Stomach smooth muscle (tissue), 2 donors: ENCODE data around the gene SSPN.

Experiments
- H3K27ac ChIP-seq: one replicate; pipeline ENCODE4 v1.7.0; 2013; ENCODE audit warnings: mild to moderate bottlenecking, low read length, inconsistent platforms
- H3K27me3 ChIP-seq, 2 donors: one replicate each; pipeline ENCODE4 v1.7.0; 2013; ENCODE audit warnings: low read length in 2 of 2; ENCODE audit not compliant: insufficient read depth in 2 of 2, control insufficient read depth in 1 of 2
- H3K36me3 ChIP-seq, 2 donors: one replicate each; pipeline ENCODE4 v1.7.0; 2013; ENCODE audit warnings: low read length in 2 of 2; ENCODE audit not compliant: control insufficient read depth in 2 of 2, insufficient read depth in 2 of 2
- H3K4me1 ChIP-seq: one replicate; pipeline ENCODE4 v1.7.0; 2013; ENCODE audit warnings: low read length; ENCODE audit not compliant: control insufficient read depth, insufficient read depth
- H3K4me3 ChIP-seq, 2 donors: one replicate each; pipeline ENCODE4 v1.7.0; 2013; ENCODE audit warnings: low read length in 2 of 2
- H3K9ac ChIP-seq, 2 donors: one replicate each; pipeline ENCODE4 v1.7.0; 2013; ENCODE audit warnings: low read length in 2 of 2, mild to moderate bottlenecking in 1 of 2
- H3K9me3 ChIP-seq, 2 donors: one replicate each; pipeline ENCODE4 v1.7.0; 2013; ENCODE audit warnings: low read length in 2 of 2; ENCODE audit not compliant: control insufficient read depth in 2 of 2
- donor health status: healthy.
- donor health status: Pancreatic carcinoma.

SSPN gene

DNA sequence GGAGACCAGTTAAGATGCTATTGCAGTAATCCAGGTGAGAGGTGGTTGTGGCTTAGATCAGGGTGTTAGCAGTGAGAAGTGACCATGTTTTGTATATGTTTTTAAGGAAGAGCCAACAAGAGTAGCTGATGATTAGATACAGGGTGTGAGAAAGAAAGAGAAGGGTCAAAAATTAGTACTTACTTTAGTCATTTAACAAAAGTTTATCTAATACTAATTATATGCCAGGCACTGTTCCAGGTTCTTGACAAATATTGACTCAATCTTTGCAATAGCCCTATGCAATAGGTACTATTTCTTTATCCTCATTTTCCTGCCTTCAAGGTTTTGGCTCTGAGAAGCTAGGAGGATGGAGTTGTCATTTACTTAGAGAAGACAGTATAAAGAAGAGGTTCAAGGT, 70.2 kb downstream of the SSPN start:
- H3K4me1 ChIP-seq, result no peaks in the 10 kb centered on the region
- H3K9me3 ChIP-seq, result no peaks in the 10 kb centered on the region
- no peaks in the 10 kb centered on the region for H3K36me3 ChIP-seq
- no peaks in the 10 kb centered on the region for H3K27me3 ChIP-seq
- H3K9ac ChIP-seq, result no peak overlapping the region
- H3K27ac ChIP-seq, result no peak overlapping the region
- no peak overlapping the region for H3K4me3 ChIP-seq

DNA sequence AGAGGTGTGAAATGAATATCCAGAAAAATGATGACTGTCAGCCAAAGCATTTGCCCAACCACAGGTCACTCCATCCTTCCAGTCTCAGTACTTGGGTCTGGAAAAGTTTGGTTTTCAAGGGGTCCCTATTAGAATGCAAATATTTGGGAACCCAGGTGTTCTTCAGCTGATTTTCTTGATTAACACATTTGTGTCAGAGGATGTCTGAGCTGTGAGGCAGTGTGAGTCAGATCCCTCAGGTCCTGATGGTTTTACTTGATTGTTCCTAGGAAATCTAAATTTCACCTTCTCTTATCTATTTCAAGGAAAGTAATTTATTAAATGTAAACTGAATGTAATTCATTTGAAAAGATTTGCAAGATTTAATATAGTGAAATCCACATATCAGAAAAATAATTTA, 71.5 kb downstream of the SSPN start:
- Histone ChIP-seq H3K27me3 (no peaks in the 10 kb centered on the region), H3K9ac (no peak overlapping the region), H3K4me3 (no peak overlapping the region), H3K4me1 (peaks cover 4% of the 10 kb centered on the region), H3K27ac (no peak overlapping the region), H3K36me3 (no peaks in the 10 kb centered on the region), H3K9me3 (no peaks in the 10 kb centered on the region)

DNA sequence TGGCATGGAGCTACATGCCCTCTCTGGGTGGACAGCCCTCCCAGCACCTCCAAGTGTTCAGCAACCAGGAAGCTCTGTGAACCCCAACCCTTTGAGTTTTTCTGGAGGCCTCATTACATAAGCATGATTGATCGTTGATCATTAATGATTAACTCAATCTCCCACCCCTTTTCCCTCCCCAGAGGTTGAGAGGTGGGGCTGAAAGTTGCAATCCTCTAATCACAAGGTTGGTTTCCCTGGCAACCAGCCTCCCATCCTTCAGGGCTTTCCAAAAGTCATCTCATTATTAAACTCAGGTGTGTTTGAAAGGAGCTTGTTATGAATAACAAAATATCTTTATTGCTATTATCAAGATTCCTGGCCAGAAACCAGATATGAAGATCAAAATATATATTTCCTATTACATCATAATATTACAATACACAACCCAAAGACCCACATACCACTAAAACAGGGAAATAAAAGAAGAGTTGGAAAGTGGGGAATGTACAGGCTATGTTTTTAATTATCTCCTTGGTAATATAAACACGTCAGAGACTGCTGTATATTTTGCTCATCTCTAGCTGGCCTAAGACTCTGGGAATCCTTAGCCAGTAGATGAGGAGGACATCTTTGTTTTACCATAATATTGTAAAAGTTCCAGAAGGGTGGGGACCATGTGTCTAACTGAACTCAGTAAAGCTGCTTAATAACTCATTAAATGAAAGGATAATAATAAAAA, 73.6 kb downstream of the SSPN start:
- Histone ChIP-seq H3K9me3 (no peaks in the 10 kb centered on the region), H3K4me3 (no peak overlapping the region), H3K27ac (no peak overlapping the region), H3K4me1 (peaks cover 16% of the 10 kb centered on the region), H3K27me3 (no peaks in the 10 kb centered on the region), H3K36me3 (no peaks in the 10 kb centered on the region), H3K9ac (no peak overlapping the region)

DNA sequence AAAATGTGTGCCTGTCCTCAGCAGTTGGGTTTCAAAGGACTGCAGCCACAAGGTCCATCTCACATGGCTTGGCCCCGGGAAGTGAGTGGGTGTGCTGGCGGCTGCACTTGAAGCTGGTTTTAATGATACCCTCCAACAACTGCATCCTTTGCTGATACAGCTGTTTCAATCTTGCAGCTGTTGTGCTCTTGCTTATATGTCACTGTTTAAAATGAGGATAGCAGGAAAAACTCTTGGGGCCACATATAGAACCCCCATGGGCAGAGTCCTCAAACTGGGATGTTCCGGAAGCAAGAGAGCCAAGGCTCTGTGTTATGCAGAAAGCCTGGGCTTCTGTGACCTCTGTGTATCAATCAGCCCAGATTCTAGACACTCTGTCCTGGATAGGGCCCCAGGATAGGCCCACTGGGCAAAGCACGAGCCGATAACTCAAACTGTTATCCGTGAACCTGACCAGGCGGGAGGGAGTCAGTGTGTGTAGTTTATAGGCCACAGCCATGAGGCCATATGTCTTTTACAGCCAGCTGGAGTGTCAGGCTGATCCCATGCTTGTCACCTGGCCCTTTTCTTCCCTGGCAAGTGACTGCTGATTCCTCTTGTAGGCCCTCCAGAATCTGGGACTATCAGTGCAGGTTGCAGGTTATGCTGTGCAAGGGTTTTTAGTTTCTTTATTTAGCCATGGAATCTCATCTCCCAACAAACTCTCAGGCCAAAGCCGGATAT, 74.3 kb downstream of the SSPN start:
- H3K4me1 ChIP-seq, result peaks cover 23% of the 10 kb centered on the region
- no peak overlapping the region for H3K9ac ChIP-seq
- no peak overlapping the region for H3K27ac ChIP-seq
- no peaks in the 10 kb centered on the region for H3K36me3 ChIP-seq
- H3K4me3 ChIP-seq, result no peak overlapping the region
- no peaks in the 10 kb centered on the region for H3K27me3 ChIP-seq
- no peaks in the 10 kb centered on the region for H3K9me3 ChIP-seq

DNA sequence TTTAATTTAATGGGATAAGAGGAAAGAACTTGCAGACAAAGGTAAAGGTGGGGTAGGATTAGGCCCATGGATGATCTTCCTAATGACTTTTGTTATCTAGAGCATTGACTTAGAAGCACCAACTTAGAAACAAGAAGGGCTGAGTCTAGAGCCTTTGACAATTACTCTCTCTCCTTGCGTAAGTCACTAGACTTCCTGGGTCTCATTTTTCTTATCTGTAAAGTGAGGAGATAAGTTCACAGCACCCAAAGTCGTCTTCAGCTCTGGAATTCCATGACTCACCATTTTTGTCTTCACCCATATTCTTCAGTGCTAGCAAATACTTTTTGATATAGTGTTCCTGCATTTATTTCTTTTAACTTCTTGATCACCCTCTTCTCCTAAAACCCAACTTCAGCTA, 75.7 kb downstream of the SSPN start:
- H3K4me3 ChIP-seq, result no peak overlapping the region
- H3K27ac ChIP-seq, result no peak overlapping the region
- H3K4me1 ChIP-seq, result peaks cover 27% of the 10 kb centered on the region

DNA sequence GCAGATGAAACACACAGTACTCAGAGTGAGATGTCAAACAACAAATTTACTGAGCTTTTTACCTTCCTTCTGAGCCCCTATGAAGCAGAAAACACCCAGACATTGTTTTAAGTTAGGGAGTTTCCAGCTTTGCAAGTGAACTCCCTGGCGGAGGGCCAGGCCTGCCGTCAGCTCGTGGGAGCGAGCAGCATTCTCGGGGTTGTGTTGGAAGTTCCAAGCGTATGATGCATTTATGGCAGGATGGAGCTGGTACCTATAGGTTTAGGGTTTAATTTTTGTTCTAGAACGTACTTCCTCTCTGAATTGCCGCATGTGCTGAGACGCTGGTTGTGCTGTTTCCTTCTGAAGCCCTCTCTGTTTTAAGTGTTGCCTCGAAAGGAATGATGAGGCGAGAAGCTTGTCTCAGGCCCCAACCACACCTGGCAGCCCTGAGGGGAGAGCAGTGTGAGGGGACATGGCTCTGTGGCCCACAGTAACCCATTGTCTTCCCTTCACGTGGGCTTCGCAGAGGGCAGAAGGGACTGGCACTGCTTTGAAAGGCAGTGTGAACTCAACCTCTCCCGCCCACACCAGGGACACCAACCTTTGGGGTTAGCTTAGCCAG, 76.6 kb downstream of the SSPN start:
- Histone ChIP-seq H3K27me3 (no peaks in the 10 kb centered on the region), H3K27ac (peak overlapping the region; percentile 11), H3K4me1 (peaks cover 27% of the 10 kb centered on the region), H3K9me3 (no peaks in the 10 kb centered on the region), H3K9ac (peak overlapping the region in 1 of 2 donors; percentile 7), H3K4me3 (peak overlapping the region in 1 of 2 donors; percentile 35), H3K36me3 (no peaks in the 10 kb centered on the region)

More for the DNA sequence above, 75.7 kb downstream of the SSPN start:
- Histone ChIP-seq H3K36me3 (no peaks in the 10 kb centered on the region), H3K9ac (no peak overlapping the region), H3K9me3 (no peaks in the 10 kb centered on the region), H3K27me3 (no peaks in the 10 kb centered on the region)

DNA sequence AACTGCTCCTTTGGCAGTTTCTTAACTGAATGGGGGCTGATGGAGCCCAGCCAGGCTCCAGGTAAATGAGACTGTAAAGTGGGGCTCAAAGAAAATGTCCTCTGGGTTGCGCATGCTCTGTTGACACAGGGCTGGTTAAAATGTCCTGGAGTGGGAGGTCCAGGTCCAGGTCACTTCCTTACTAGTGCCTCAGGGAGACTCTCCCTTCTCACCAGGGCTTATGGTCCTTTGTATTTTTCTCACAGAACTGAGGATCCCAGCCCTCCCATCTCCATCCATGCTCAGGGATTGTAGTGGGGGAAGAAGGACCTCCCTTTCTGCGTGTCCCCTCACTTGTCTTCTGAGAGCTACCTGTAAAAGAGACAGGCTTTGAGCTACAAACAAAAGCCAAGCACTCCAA, 77.5 kb downstream of the SSPN start:
- Histone ChIP-seq H3K27ac (no peak overlapping the region), H3K4me1 (peaks cover 27% of the 10 kb centered on the region)

DNA sequence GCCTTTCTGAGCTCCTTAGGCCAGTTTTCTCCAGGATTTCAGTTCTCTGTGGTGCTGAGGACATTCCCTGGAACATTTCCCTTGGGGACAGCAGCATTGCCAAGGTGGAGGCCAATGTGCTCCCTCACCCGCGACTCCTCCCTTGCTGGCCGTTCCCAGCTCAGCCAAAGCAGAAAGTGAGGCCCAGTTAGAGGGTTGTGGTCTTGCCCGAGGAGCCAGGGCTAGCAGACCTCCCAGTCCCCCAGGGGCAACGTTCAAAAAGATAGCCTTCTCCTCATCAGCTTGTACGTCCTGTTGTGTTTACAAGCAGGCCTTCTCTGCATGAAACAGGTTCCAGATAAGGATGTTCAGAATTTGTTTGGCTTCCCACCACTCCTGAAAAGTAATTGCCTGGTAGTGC, 78.4 kb downstream of the SSPN start:
- H3K36me3 ChIP-seq, result no peaks in the 10 kb centered on the region
- peak overlapping the region in 1 of 2 donors; percentile 21 for H3K9ac ChIP-seq
- H3K9me3 ChIP-seq, result no peaks in the 10 kb centered on the region
- no peak overlapping the region for H3K4me3 ChIP-seq
- peaks cover 27% of the 10 kb centered on the region for H3K4me1 ChIP-seq
- H3K27ac ChIP-seq, result peak overlapping the region; percentile 88
- no peaks in the 10 kb centered on the region for H3K27me3 ChIP-seq

More for the DNA sequence above, 77.5 kb downstream of the SSPN start:
- Histone ChIP-seq H3K36me3 (no peaks in the 10 kb centered on the region), H3K27me3 (no peaks in the 10 kb centered on the region), H3K9ac (no peak overlapping the region), H3K9me3 (no peaks in the 10 kb centered on the region), H3K4me3 (no peak overlapping the region)

DNA sequence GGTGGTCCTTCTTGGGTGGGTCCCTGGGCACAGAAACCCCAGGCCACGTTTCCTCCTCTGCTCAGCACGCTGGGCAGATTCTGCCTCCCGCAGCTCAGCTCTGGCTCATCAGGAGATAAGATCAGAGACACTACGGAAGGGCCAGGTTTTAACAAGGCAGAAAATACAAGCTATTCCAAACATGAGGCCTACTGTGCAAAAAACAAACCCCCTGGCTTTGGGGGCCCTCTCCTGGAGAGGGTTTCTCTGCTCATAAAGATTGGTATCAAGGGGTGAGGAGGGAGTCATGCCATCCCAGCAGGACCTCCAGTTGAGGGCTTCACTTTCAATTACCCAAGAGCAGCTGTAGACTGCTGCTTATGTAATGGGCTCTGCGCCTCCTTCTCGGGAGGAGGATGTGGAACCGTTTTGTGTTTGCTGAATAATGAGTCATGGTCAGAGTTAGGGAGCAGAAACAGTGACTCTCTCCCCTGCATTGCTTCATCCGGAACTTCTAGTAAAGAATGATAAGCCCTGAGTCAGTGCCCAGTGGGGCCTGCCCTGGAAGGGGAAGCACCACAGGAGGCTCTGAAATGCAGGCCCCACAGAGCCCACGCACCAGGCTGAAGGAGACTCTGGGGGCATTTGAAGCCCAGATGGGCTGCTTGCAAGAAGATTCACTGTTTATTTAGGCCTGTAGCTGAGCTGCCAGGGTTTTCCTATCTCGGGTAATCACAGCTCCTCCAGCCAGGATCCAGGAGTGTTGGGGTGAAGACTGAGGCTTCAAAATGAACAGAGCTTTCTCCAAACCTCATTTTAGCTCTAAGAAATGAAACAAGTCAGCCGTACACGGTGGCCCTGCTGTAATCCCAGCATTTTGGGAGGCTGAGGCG, 79.3 kb downstream of the SSPN start:
- Histone ChIP-seq H3K4me3 (peak overlapping the region in 1 of 2 donors; percentile 22), H3K4me1 (peaks cover 27% of the 10 kb centered on the region), H3K9me3 (no peaks in the 10 kb centered on the region), H3K36me3 (no peaks in the 10 kb centered on the region), H3K27me3 (no peaks in the 10 kb centered on the region), H3K27ac (peak overlapping the region; percentile 88), H3K9ac (peak overlapping the region; percentile 26 to 58)

DNA sequence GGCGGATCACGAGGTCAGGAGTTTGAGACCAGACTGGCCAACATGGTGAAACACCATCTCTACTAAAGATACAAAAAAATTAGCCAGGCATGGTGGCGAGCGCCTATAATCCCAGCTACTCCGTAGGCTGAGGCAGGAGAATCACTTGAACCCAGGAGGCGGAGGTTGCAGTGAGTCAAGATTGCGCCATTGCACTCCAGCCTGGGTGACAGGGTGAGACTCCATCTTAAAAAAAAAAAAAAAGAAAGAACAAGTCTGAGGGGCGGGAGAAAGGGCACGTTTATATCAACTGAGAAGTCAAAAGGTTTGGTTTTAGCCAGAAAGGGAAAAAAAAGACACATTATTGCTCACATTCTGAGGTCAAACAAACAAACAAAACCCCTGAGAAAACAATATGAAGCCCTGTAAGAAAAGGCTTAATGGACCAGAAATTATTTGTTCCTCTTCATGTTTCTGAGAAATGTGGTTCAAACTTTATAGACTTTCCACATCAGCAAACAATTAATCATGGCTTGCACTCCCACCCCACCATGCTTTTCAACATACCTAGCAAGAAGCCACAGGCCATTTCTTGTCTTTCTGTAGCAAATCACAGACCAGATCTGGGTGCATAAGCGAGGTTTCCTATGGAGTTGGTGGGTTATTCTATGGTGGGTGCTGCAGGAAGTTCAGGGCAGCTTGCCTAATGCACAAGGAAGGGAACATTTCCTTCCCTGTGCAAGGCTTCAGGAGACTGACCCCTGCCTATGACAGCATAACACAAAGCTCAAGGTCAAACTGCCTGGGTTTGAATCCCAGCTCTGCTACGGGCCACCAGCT, 80.1 kb downstream of the SSPN start:
- H3K4me3 ChIP-seq, result no peak overlapping the region
- H3K4me1 ChIP-seq, result peaks cover 27% of the 10 kb centered on the region
- peak overlapping the region in 1 of 2 donors; percentile 26 for H3K9ac ChIP-seq
- peak overlapping the region; percentile 88 for H3K27ac ChIP-seq
- no peaks in the 10 kb centered on the region for H3K36me3 ChIP-seq
- H3K27me3 ChIP-seq, result no peaks in the 10 kb centered on the region
- no peaks in the 10 kb centered on the region for H3K9me3 ChIP-seq
